Raji (cell line): ENCODE data around the gene ASB16.

Source experiments
- POLR2A ChIP-seq: IDR thresholded peaks from 2 replicates; pipeline ENCODE4 v1.6.1; 2011; ENCODE audit warnings: low read depth, low read length, control low read depth; ENCODE audit not compliant: insufficient read depth

Gene ASB16

DNA sequence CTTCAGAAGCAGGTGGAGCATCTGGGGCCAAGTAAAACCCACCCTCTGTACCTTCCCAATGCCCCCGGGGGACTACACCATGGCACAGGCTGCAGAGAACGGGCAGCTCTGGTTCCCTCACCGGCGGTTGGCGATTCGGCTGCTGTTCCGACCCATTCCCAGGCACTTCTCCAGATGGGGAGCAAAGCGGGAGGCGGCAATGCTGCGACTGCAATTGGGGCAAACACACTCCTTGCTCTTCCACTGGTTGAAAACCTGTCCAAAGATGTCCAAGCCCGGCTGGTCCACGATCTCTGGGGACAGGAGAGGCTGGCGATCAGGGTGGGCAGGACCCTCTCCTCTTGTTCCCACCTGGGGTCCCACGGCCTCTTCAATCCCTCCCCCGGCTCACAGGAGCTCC, 26.6 kb downstream of the ASB16 start:
- no peak for TF ChIP-seq POLR2A

DNA sequence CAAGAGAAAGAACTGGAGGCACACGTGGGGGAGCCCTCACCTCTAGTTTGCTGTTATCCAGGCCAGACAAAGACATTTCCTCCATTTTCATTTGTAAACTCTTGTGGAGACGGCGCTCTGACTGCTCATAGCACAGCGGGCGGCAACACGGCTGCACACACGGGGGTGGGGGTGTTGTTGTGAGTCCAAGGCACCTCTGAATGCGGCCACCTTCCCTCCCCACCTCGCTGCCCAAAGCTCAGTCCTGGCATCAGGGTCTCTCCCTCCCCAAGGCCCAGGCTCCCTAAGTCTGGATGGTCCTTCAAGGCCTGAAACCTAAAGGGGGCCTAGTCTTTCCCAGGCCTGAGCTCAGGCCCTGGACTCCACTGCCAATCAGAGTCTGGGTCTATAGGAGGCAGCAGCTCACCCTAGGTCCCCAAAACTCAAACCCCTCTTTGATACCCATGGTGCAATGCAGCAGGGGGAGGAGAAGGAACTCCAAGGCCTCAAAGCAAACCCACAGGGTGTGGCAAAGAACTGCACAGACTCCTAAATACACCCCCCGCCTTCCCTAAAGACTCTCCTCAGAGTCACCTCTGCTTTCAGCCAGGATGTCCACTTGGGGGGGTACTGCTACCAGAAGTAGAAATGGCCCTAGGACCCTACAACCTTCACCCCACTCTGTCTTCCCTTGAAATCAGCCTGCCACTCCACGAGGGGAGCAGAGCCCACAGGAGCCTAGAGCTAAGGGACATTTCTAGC, 27.6 kb downstream of the ASB16 start:
- TF ChIP-seq POLR2A, result no peak

DNA sequence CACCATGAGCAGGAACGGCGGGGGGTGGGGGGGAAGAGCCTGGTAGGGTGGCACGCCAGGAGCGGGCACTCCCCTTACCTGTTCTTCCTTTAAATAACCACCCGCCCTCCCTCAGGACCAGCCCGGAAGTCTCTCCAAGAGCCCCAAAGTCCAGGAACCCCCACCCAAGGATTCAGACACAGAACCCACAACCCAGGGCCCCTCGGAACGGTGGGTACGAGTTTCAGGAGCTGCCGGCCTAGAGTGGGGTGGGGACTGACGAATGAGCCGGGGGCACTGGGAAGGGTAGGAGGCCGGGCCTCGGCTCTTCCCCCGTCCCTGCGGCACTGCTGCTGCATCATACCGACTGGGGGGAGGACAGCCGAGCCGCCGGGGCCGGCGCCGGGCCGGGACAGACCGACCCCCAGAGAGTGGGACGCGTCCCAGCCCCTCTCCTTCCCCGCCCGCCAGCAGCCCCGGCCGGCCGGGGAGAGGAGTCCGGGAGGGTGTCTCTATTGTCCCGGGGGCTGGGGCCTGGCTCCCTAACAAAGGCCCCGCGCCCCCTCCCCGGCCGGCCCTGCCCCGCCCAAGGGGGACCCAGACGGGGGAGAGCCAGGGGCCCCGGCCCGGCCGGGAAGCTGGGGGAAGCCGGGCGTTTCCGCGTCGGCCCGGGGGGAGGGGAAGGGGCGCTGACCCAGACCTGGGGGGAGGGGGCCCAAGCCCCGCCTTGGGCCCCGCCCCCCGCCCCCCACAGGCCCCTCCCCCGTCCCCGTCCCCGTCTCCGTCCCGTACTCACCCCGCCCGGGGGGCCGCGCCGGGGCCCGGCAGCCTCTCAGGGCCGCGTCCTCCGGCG, 28.4 kb downstream of the ASB16 start:
- 0 out of 2 replicates have a peak, but pooled peaks have one; percentile 8 for TF ChIP-seq POLR2A

DNA sequence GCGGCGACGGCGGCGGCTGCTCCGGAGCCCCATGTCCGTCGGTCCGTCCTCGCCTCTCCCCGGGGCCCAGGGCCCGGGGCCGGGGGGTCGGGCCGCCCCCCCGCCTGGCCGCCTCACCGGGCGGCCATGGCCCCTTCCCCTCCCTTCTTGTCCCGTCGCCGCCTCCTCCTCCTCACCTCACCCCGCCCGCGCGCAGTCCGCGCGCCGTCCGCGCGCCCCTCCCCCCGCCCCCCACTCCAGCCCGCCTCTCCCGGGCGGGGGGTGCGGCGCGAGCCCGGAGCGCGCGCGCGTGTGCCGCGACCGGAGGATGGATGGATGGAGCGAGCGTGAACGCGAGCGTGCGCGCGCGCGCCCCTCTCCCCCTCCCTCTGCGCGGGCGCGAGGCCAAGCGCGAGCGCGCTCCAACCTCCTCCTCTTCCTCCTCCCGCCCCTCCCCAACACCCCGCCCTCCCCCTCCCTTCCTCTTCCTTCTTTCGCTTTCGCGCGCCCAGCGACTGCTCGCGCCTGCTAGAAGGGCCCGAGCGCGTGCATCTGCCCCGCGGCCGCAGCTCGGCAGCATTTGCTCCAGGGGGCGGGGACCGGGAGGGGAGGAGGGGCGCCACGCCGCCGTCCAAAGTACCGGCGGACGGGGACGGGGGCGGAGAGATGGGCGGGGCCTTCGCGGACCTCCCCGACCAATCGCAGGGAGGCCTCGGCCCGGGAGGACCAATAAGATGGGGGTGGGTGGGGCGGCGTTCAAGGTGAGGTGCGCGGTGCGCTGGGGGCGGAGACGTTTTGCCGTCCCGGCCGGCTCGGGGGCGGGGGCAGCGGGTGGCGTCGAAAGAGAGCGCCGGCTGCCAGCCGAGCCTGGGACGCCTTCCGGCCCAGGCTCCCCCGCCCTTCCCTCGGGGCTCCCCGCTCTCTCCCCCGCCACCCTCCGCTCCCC, 29.3 kb downstream of the ASB16 start, which contains the start of gene ATXN7L3:
Gene ATXN7L3 (minus strand): TSS at position 332 of the 925 bp plus-strand sequence. CDS start 1,814 bp downstream, outside the sequence.
- peak; percentile 37 for TF ChIP-seq POLR2A

DNA sequence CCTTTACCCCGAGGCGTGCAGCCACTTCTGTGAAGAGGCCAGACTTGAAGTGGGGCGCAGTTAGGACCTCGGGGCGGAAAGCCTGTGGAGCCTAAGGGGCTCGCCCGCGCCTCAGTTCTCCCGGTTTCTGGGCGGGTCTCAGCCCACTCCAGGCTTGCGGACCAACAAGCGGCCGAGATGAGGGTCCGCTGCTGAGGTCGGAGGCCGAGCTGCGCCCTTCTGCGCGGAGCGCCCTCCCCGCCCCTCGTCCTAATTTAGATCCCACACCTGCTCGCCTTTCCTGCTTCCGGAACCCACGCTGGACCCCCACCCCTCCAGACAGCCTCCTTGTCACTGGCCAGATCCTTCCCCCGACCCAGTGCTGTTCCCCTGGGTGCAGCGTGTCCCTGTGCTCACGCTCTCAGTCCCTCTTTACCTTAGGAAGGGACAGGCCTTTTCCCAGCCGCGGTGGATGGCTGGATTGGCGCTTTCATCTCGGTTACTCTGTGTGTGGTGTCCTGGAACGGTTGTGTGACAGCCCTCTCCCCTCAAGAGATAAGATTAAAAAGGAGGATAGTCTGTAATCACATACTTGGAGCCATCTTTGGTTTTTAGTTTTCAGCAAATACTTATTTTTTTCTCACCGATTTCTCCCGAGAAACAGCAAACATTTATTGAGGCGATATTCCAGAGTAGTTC, 30.1 kb downstream of the ASB16 start:
- peak; percentile 57 for TF ChIP-seq POLR2A

DNA sequence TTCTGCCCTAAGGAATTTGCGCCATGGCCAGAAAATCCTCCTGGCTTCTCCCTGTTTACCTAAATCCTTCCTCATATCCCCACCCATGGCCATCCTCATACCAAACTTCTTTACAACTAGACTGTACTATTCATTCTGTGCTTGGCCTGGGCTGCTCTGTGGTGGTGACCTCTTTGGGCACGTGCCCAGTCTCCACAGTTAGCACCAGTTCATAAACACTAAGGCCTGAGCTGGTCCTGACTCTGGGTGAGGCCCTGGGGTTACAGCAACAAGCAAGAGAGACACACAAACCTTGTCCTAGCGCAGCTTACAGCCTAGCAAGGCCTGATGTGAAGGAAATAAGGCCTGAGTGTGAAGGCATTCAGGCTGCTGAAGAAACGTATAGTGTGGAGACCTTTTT, 32.3 kb downstream of the ASB16 start:
- TF ChIP-seq POLR2A, result no peak

DNA sequence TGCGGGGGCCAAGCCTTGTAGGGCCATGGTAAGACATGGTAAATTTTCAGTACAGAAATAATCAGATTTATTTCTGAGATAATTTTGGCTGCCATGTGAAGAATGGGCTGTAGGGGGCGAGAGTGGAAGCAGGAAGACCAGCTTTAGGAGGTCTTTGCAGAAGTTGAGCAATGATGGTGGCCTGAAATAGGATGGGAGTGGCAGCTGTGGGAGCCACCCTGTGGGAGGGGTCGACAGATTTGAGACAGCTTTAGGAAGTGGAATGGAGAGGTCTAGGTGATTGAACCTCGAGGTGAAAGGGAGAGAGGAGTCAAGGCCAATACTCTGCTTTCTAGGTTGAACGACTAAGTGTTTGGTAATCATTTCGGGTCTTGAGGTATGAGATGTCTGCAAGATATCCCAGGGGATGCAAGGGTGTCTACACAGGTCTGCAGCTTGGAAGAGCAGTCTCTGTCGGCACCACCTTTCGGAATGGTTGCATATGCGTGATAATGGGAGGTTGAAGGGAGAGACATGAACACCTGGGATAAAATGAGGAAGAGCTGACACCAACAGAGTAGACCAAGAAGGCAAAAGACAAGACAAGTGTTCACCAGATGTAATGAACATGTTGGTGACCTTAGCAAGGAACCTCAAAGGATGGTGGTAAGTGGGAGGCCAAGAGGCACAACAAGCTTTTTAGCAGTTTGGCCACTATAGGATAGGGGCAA, 33.4 kb downstream of the ASB16 start:
- TF ChIP-seq POLR2A, result no peak; the same call in 1 of the 2 replicates

DNA sequence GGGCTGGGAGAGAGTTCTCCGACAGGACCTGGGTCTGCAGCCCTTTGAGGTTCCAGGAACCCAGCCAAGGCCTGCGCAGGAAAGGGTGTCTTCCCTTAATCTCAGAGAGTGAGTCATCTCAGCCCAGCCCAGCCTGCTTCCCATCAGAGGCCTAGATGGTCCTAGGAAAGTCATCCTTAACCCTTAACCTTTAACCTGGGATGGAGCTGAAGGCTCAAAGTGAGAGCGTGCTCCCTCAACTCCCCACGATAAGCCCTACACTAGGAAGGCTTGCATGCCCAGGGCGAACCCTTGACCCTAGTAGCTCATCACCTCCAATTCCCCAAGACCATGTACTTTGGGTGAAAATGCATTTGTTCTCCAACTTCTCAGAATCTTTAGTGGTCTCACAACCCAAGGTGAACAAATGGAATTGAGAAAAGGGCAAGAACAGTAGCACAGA, 34.0 kb downstream of the ASB16 start:
- TF ChIP-seq POLR2A, result no peak; the same call in 1 of the 2 replicates

DNA sequence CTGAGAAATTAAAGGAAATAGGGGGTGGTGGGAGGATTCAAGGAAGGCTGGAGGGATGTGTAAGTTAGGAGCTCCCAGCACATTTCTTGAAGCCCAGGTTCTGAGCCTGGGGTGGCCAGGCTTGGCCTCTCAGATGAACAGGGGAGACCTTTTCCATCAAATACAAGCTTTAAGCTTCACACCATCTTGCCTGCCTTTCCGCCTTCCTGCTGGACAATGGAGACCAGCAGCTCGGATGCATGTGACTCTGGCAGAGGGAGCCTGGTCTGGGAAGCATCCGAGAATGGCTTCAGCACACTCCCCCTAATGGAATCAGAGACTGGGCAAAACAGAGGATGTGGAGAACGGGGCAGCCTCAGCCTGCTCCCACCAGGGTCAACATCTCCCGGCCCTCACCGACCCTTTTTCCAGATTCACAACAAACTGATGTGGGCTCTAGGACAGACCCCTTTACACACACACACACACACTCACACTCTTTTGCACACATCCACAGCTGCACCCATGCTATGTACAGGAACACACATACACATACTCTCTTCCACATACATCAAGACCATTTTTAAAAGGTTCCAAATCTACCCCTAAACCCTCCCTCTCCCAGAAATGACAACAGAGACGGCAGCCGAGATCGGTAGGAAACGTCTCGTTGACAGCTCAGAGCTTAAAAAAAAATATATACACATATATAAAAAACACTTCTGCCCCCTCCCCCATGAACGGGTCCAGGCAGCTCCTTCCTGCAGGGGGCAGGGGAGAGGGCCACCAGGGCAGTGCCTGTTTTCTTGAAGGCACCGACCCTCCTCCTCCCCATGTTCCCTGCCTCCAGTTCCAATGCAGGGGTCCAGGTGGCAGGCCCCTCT, 35.7 kb downstream of the ASB16 start:
- no peak for TF ChIP-seq POLR2A

DNA sequence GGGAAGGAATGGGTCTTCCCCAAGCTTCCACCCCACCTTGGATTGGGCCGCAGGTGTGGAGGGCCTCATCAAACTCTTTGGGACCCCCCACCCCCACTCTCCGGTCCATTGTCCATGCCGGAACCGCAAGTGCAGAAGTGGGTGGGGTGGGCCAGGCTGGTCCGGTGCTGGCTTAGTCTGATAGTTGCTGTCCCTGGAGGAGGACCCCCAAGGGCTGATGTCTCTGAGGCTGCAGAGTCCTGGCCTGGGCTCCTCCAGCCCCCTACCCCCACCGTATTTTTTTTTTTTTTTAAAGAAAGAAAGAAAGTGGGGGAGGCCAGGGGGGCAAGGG, 36.3 kb downstream of the ASB16 start:
- no peak for TF ChIP-seq POLR2A

DNA sequence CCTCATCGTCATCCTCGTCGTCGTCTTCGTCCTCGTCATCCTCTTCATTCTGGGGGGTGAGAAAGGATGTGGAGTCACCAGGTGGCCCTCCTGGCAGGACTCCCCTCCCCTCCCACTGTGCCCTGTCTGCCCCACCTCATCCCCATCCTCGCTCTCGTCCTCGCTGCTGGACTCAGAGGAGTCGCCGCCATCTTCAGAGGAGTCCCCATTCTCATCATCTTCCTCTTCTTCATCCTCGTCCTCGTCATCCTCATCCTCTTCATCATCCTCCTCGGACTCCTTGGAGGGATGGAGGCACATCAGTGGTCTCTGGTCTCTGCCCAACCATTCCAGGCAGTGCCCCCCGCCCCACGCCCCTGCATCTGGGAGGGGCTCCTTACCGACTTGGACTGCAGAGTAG, 36.8 kb downstream of the ASB16 start:
- no peak for TF ChIP-seq POLR2A

DNA sequence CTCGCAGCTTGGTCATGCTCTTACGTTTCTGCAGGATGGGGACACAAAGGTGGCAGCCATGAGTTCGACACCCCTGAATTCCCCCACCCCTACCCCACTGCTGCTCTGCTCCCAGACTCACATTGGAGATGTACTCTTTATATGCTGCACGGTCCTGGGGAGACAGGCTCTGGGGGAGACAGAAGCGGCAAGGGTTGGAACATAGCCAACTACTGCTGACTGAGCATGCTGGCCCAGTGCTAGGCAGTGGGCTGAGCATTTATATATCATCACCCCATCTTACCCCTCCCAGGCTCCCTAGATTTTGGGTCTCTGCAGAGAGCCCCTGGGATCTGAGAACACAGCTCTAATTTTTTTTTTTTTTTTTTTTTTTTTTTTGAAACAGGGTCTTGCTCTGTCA, 37.2 kb downstream of the ASB16 start:
- no peak for TF ChIP-seq POLR2A

DNA sequence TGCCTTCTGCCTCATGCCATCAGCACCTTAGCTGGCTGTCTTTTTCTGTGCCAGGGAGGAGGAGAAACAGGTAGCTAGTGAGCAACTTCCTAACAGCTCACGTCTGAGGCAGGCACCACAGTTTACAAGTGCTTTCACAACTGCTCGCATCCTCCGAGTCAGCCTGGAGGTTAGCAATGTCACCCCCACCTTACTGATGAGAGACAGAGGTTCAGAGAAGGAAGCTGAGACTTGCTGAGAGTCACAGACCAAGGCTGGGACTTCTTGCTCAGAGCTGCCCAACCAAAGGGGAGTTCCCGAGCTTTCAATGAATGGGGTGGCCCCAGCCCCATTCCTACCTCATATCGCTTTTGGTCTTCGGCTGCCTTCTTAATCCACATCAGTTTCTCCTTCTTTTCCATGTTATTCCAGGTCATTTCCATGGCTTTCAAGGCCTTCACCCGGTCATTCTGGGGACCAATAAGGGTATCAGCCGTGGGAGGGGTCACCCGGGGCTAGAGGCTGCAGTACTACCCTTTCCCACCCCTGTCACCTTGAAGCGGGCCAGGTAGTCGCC, 39.4 kb downstream of the ASB16 start:
- no peak for TF ChIP-seq POLR2A
